Thyroid gland (tissue), 4 donors: ENCODE data around the gene TSKU.

Source experiments
- CTCF ChIP-seq, 6 experiments: fragments of 200-600 bp in 3 of 6; fragments of 450-650 bp in 3 of 6; sonication (generic) in 3 of 6; IDR thresholded peaks; one replicate each; pipeline ENCODE4 v1.5.1; 2016 to 2019; ENCODE audit warnings: antibody characterized with exemption in 6 of 6, mild to moderate bottlenecking in 2 of 6, inconsistent platforms in 1 of 6, moderate library complexity in 1 of 6
- POLR2A ChIP-seq, 2 donors: fragments of 450-650 bp; IDR thresholded peaks; one replicate each; pipeline ENCODE4 v1.6.1; 2017; ENCODE audit warnings: antibody characterized with exemption in 2 of 2, mild to moderate bottlenecking in 2 of 2, moderate library complexity in 1 of 2

GRCh38 chr11:76758311-76758710 is 24.8 kb upstream of the TSKU start:
- TF ChIP-seq CTCF (IDR thresholded peaks at IDR 0.05) (no peak), POLR2A (IDR thresholded peaks at IDR 0.05) (no peak)
